Heart left ventricle (tissue), 13 donors: ENCODE data around the gene IL2.

Experiments
- POLR2A ChIP-seq, 2 donors: fragments of 450-650 bp; IDR thresholded peaks; one replicate each; pipeline ENCODE4 v1.6.1; 2017; ENCODE audit warnings: antibody characterized with exemption in 2 of 2, mild to moderate bottlenecking in 2 of 2, moderate library complexity in 2 of 2
- TF ChIP-seq, protein P1 (sequence below), 12 donors: fragments of 200-600 bp; sonication (generic) in 4 of 12; IDR thresholded peaks; one replicate each; pipeline versions ENCODE4 v1.5.0 to v1.8.0; 2018 to 2022; ENCODE audit warnings: antibody characterized with exemption in 12 of 12, mild to moderate bottlenecking in 5 of 12
- donor health status: ischemic (EF 13 %, LVEDD 7.1; RV severe dilation, severe dysfunction).
- donor health status: DM: no; HTN: yes; CAD: no.
- donor health status: DM: no; HTN: no; CAD: no.
- donor health status: ischemic (EF 25% LVEDD 6.9; RV normal size, moderate dysfunction).
- donor health status: ischemic (EF 25% LVEDD 5.7; RV mildly dilated, moderate dysfunction).
- donor health status: ischemic (EF 35%, LVEDD 5.7; RV mildly dilated, moderate dysfunction).
- donor health status: nonischemic (EF 11% LVEDD 7.7; RV severe dilation, severe dysfunction).
- donor health status: DM: yes; HTN: yes; CAD: no.
- donor health status: PGD.
- donor health status: ischemic (EF 29% LVEDD 5.4; RV normal size, mild dysfunction).
- donor health status: nonischemic (EF 23%, LVEDD 6.1; RV moderate dilation, normal function).

DNA sequence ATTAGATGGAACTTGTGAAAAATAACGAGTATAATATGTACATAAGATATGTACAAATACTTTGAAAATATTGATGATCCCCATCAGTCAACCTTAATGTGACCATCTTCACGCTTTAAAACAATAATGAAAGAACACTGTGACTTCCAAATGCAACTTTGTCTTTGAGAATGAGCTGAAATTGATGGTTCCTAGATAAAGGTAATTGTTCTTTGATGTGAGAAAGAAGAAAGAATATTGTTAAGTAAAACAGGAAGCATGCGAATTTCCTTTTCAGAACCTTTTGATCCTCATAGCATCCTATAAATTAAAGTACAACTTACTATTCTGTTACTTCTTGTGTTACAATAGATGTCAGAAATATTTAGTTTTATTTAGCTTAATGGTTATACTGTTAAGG is 22.2 kb downstream of the IL2 start:
- no peak for TF ChIP-seq POLR2A (IDR thresholded peaks at IDR 0.05)
- TF ChIP-seq, protein P1, sequence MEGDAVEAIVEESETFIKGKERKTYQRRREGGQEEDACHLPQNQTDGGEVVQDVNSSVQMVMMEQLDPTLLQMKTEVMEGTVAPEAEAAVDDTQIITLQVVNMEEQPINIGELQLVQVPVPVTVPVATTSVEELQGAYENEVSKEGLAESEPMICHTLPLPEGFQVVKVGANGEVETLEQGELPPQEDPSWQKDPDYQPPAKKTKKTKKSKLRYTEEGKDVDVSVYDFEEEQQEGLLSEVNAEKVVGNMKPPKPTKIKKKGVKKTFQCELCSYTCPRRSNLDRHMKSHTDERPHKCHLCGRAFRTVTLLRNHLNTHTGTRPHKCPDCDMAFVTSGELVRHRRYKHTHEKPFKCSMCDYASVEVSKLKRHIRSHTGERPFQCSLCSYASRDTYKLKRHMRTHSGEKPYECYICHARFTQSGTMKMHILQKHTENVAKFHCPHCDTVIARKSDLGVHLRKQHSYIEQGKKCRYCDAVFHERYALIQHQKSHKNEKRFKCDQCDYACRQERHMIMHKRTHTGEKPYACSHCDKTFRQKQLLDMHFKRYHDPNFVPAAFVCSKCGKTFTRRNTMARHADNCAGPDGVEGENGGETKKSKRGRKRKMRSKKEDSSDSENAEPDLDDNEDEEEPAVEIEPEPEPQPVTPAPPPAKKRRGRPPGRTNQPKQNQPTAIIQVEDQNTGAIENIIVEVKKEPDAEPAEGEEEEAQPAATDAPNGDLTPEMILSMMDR (IDR thresholded peaks at IDR 0.05): no peak
